Vagina (tissue), 2 donors: ENCODE measurements around the gene TBC1D22A.

Source experiments
- CTCF ChIP-seq, 3 experiments: fragments of 450-650 bp in 2 of 3; fragments of 200-600 bp in 1 of 3; sonication (generic) in 1 of 3; IDR thresholded peaks; one replicate each; pipeline ENCODE4 v1.5.1; 2017 to 2019; ENCODE audit warnings: antibody characterized with exemption in 3 of 3, mild to moderate bottlenecking in 2 of 3, moderate library complexity in 2 of 3
- POLR2AphosphoS5 ChIP-seq, 2 donors: sonication (generic); formaldehyde crosslinking; IDR thresholded peaks; one replicate each; pipeline ENCODE4 v1.9.0; 2017; ENCODE audit warnings: antibody characterized with exemption in 2 of 2, mild to moderate bottlenecking in 2 of 2, low read depth in 1 of 2; ENCODE audit not compliant: insufficient read depth in 1 of 2

DNA sequence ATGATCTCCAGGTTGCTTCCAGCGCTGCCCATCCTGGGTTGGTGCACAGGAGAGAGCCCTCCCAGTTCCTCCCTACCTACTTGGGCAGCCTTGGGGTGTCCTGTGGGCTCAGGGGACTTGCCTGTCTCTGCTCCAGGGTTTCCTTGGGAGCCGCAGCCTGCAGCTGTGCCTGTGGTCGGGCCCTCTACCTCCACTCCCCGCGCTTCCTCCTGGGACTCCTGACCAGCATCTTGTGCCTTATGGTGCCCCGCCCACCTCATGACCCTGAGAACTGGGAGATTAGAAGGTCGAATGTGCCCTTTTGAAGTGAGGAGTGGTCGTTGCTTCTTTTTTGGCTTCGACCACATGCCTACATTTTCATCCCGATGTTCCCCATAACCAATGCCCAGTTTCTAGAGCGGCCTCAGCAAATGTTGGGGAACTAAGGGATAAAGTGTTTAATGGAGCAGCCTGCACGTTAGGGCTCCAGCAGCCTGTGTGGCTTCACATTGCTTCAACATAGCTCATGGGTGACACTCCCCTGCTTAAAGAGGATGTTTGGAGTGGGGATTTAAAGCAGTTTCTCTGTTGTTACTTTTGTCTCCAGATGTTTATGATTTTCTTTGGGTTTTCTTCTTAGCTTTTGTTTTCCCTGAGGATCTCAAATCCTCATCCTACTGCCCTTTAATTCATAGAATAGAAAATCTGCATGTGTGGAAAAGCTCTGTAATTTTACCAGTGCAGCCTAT, 248.8 kb downstream of the TBC1D22A start:
- TF ChIP-seq CTCF (IDR thresholded peaks at IDR 0.05) (no peak), POLR2AphosphoS5 (IDR thresholded peaks at IDR 0.05; ENCODE audit: insufficient read depth in 1 of 2, low read depth in 1 of 2) (no peak)
